Measurements from ENCODE around the gene GRAMD1B.
"Not testable (repeated sequence)": the region's sequence is repeated elsewhere in the genome, so short reads cannot be mapped to it uniquely, and the experiment has no call there.

The GRAMD1B gene

GRCh38 chr11:123443851-123444623 lies 14.0 kb downstream of the GRAMD1B start:
- no peak for DNase-seq (ENCODE audit: low spot score)

GRCh38 chr11:123448823-123449222 lies 18.8 kb downstream of the GRAMD1B start:
- no peak for DNase-seq (ENCODE audit: low spot score)

- no peak for DNase-seq (ENCODE audit: low spot score)
These were observed 19.4 kb downstream of the GRAMD1B start for GRCh38 chr11:123449436-123449835.

GRCh38 chr11:123450623-123451022 lies 20.6 kb downstream of the GRAMD1B start:
- DNase-seq (ENCODE audit: low spot score), result no peak

GRCh38 chr11:123451183-123451781 lies 21.2 kb downstream of the GRAMD1B start:
- no peak for DNase-seq (ENCODE audit: low spot score)

GRCh38 chr11:123452794-123453193 lies 22.7 kb downstream of the GRAMD1B start:
- no peak for DNase-seq (ENCODE audit: low spot score)

- peak; percentile 70 for DNase-seq (ENCODE audit: low spot score)
These were observed 24.1 kb downstream of the GRAMD1B start for GRCh38 chr11:123454060-123454651.

- no peak for DNase-seq (ENCODE audit: low spot score)
These were observed 24.7 kb downstream of the GRAMD1B start for GRCh38 chr11:123454796-123455195.

- DNase-seq (ENCODE audit: low spot score), result not testable (repeated sequence)
These were observed 26.4 kb downstream of the GRAMD1B start for GRCh38 chr11:123456448-123456847.

- DNase-seq (ENCODE audit: low spot score), result no peak
These were observed 27.2 kb downstream of the GRAMD1B start for GRCh38 chr11:123457187-123457770.

GRCh38 chr11:123458501-123458900 lies 28.4 kb downstream of the GRAMD1B start:
- no peak for DNase-seq (ENCODE audit: low spot score)

GRCh38 chr11:123460012-123460700 lies 30.1 kb downstream of the GRAMD1B start:
- no peak for DNase-seq (ENCODE audit: low spot score)

- DNase-seq (ENCODE audit: low spot score), result no peak
These were observed 31.1 kb downstream of the GRAMD1B start for GRCh38 chr11:123461164-123461563.

GRCh38 chr11:123465667-123466066 lies 35.6 kb downstream of the GRAMD1B start:
- not testable (repeated sequence) for DNase-seq (ENCODE audit: low spot score)

- DNase-seq (ENCODE audit: low spot score), result not testable (repeated sequence)
These were observed 36.1 kb downstream of the GRAMD1B start for GRCh38 chr11:123466172-123466571.

GRCh38 chr11:123469089-123469488 lies 39.0 kb downstream of the GRAMD1B start:
- DNase-seq (ENCODE audit: low spot score), result no peak

- no peak for DNase-seq (ENCODE audit: low spot score)
These were observed 39.5 kb downstream of the GRAMD1B start for GRCh38 chr11:123469586-123469985.

- DNase-seq (ENCODE audit: low spot score), result no peak
These were observed 40.8 kb downstream of the GRAMD1B start for GRCh38 chr11:123470842-123471241.

GRCh38 chr11:123472236-123472935 lies 42.3 kb downstream of the GRAMD1B start:
- DNase-seq (ENCODE audit: low spot score), result no peak

GRCh38 chr11:123473941-123474677 lies 44.0 kb downstream of the GRAMD1B start:
- no peak for DNase-seq (ENCODE audit: low spot score)

- no peak for DNase-seq (ENCODE audit: low spot score)
These were observed 44.9 kb downstream of the GRAMD1B start for GRCh38 chr11:123474994-123475393.

Data from SW480 (cell line).